ENCODE results near the gene ARHGEF12. TPM values are rescaled to one million over a fixed set of nuclear protein-coding genes. Genes with fewer than 3 reads are reported as not detected.

The ARHGEF12 gene
- polyA plus RNA-seq, 1 donor (not counting 4 experiments of a cell fraction or from before 2014, with no cell fraction given): 28.8 TPM

- FAIRE-seq: no peak
- dilution Hi-C loops (cut with MboI; ENCODE audit: extremely low pct_ligation_motif_present, low sequenced_read_pairs): loop anchor here (25.0 kb wide), 1 partner anchor 431 kb away; no protein-coding TSS in a partner anchor
- Histone ChIP-seq H2AFZ (ENCODE audit: control insufficient read depth, low read length) (no peak overlapping the region), H3K79me2 (ENCODE audit: control insufficient read depth, insufficient read depth, low read length) (no peaks in the 10 kb centered on the region), H3K27ac (ENCODE audit: control insufficient read depth, insufficient read depth, low read length) (no peak overlapping the region), H3K9me3 (ENCODE audit: control insufficient read depth, low read depth, low read length) (no peaks in the 10 kb centered on the region), H3K4me1 (ENCODE audit: control insufficient read depth, extremely low read depth, insufficient read depth, low read length) (no peaks in the 10 kb centered on the region), H3K36me3 (ENCODE audit: control insufficient read depth in 2 of 2, extremely low read depth in 1 of 2, insufficient read depth in 2 of 2, low read length in 2 of 2) (no peaks in the 10 kb centered on the region), H4K20me1 (ENCODE audit: control insufficient read depth, extremely low read depth, insufficient read depth, low read length) (no peaks in the 10 kb centered on the region), H3K4me2 (ENCODE audit: control insufficient read depth, extremely low read depth, insufficient read depth, low read depth, low read length) (no peak overlapping the region), H3K9me1 (ENCODE audit: control insufficient read depth, extremely low read depth, insufficient read depth, low read length) (no peaks in the 10 kb centered on the region), H3K9ac (ENCODE audit: control insufficient read depth, extremely low read depth, insufficient read depth, low read length) (no peak overlapping the region), H3K27me3 (ENCODE audit: control insufficient read depth, extremely low read depth, insufficient read depth, low read length) (peaks cover 25% of the 10 kb centered on the region), H3K4me3 (ENCODE audit: control insufficient read depth in 2 of 3, extremely low read depth in 1 of 3, insufficient read depth in 2 of 3, low read depth in 1 of 3, low read length in 3 of 3) (no peak overlapping the region)
- TF ChIP-seq CTCF (optimal IDR thresholded peaks at IDR 0.05 in 1 of 3, IDR thresholded peaks at IDR 0.05 in 1 of 3, conservative IDR thresholded peaks at IDR 0.05 in 1 of 3; ENCODE audit: extremely low read depth in 1 of 3, insufficient read depth in 2 of 3, low read length in 3 of 3) (no peak), EZH2 (IDR thresholded peaks at IDR 0.05; ENCODE audit: low read length) (no peak)
- DNase-seq (ENCODE audit: low read depth, low spot score): no peak
Measured at GRCh38 chr11:120505801-120506425, 169.7 kb downstream of the ARHGEF12 start.

- no peaks in the 10 kb centered on the region for H3K9me1 ChIP-seq (ENCODE audit: control insufficient read depth, extremely low read depth, insufficient read depth, low read length)
- no peaks in the 10 kb centered on the region for H4K20me1 ChIP-seq (ENCODE audit: control insufficient read depth, extremely low read depth, insufficient read depth, low read length)
- peaks cover 37% of the 10 kb centered on the region for H3K27me3 ChIP-seq (ENCODE audit: control insufficient read depth, extremely low read depth, insufficient read depth, low read length)
- H3K4me2 ChIP-seq (ENCODE audit: control insufficient read depth, extremely low read depth, insufficient read depth, low read depth, low read length): no peak overlapping the region
- H3K79me2 ChIP-seq (ENCODE audit: control insufficient read depth, insufficient read depth, low read length): no peaks in the 10 kb centered on the region
- dilution Hi-C loops (cut with MboI; ENCODE audit: extremely low pct_ligation_motif_present, low sequenced_read_pairs): loop anchor here (25.0 kb wide), 1 partner anchor 428 kb away; no protein-coding TSS in a partner anchor
- no peak for DNase-seq (ENCODE audit: low read depth, low spot score)
- FAIRE-seq: no peak
- H3K9me3 ChIP-seq (ENCODE audit: control insufficient read depth, low read depth, low read length): no peaks in the 10 kb centered on the region
- H3K36me3 ChIP-seq (ENCODE audit: control insufficient read depth in 2 of 2, extremely low read depth in 1 of 2, insufficient read depth in 2 of 2, low read length in 2 of 2): no peaks in the 10 kb centered on the region
- no peak overlapping the region for H3K4me3 ChIP-seq (ENCODE audit: control insufficient read depth in 2 of 3, extremely low read depth in 1 of 3, insufficient read depth in 2 of 3, low read depth in 1 of 3, low read length in 3 of 3)
- H3K9ac ChIP-seq (ENCODE audit: control insufficient read depth, extremely low read depth, insufficient read depth, low read length): no peak overlapping the region
- no peak overlapping the region for H2AFZ ChIP-seq (ENCODE audit: control insufficient read depth, low read length)
- TF ChIP-seq CTCF (optimal IDR thresholded peaks at IDR 0.05 in 1 of 3, IDR thresholded peaks at IDR 0.05 in 1 of 3, conservative IDR thresholded peaks at IDR 0.05 in 1 of 3; ENCODE audit: extremely low read depth in 1 of 3, insufficient read depth in 2 of 3, low read length in 3 of 3) (no peak), EZH2 (IDR thresholded peaks at IDR 0.05; ENCODE audit: low read length) (no peak)
- H3K4me1 ChIP-seq (ENCODE audit: control insufficient read depth, extremely low read depth, insufficient read depth, low read length): no peaks in the 10 kb centered on the region
- no peak overlapping the region for H3K27ac ChIP-seq (ENCODE audit: control insufficient read depth, insufficient read depth, low read length)
Measured at GRCh38 chr11:120509346-120510053, 173.3 kb downstream of the ARHGEF12 start.
